Liver (tissue), 9 donors: ENCODE measurements around the gene PARD3B. TPM values are rescaled to one million over a fixed set of nuclear protein-coding genes. Genes with fewer than 3 reads are reported as not detected.

Experiments
- DNase-seq: peaks from one replicate; pipeline ENCODE4 v3.0.0-alpha.2; 2017; ENCODE audit warnings: low spot score
- H3K27ac ChIP-seq, 2 donors: one replicate each; pipeline ENCODE4 v1.7.0; 2013; ENCODE audit warnings: inconsistent platforms in 2 of 2, low read length in 2 of 2, control low read depth in 1 of 2, low read depth in 1 of 2, mild to moderate bottlenecking in 1 of 2
- H3K27me3 ChIP-seq, 4 donors: one replicate each; pipeline versions ENCODE4 v1.6.1 to v1.7.0; 2013; ENCODE audit warnings: low read length in 3 of 4, inconsistent platforms in 1 of 4, mild to moderate bottlenecking in 1 of 4, moderate library complexity in 1 of 4; ENCODE audit not compliant: control insufficient read depth in 4 of 4, insufficient read depth in 4 of 4
- H3K36me3 ChIP-seq, 4 donors: one replicate each; pipeline versions ENCODE4 v1.6.1 to v1.7.0; 2013; ENCODE audit warnings: low read length in 3 of 4, mild to moderate bottlenecking in 3 of 4, low read depth in 1 of 4, moderate library complexity in 1 of 4; ENCODE audit not compliant: control insufficient read depth in 4 of 4, insufficient read depth in 3 of 4
- H3K4me1 ChIP-seq, 4 donors: one replicate each; pipeline versions ENCODE4 v1.6.1 to v1.7.0; 2013; ENCODE audit warnings: low read length in 3 of 4, mild to moderate bottlenecking in 3 of 4, moderate library complexity in 1 of 4; ENCODE audit not compliant: control insufficient read depth in 4 of 4, insufficient read depth in 4 of 4
- H3K4me3 ChIP-seq, 3 donors: one replicate each; pipeline versions ENCODE4 v1.6.1 to v1.7.0; 2013; ENCODE audit warnings: low read length in 3 of 3, control low read depth in 1 of 3, low read depth in 1 of 3, mild to moderate bottlenecking in 1 of 3
- H3K9ac ChIP-seq, 2 donors: one replicate each; pipeline ENCODE4 v1.7.0; 2013; ENCODE audit warnings: low read length in 2 of 2, mild to moderate bottlenecking in 2 of 2, moderate library complexity in 2 of 2, control low read depth in 1 of 2, low read depth in 1 of 2
- H3K9me3 ChIP-seq, 4 donors: one replicate each; pipeline versions ENCODE4 v1.6.1 to v1.7.0; 2013; ENCODE audit warnings: low read length in 3 of 4; ENCODE audit not compliant: control insufficient read depth in 4 of 4
- ATF3 ChIP-seq: IDR thresholded peaks from 2 replicates; pipeline ENCODE4 v1.6.1; 2016; ENCODE audit warnings: antibody characterized with exemption
- CTCF ChIP-seq: fragments of 150-350 bp; IDR thresholded peaks from 2 replicates; pipeline ENCODE4 v1.5.1; 2017; ENCODE audit warnings: improper control_type of control experiment, low read depth, low read length; ENCODE audit not compliant: missing input control
- EGR1 ChIP-seq, 2 donors: IDR thresholded peaks; 2 replicates each; pipeline ENCODE4 v1.6.1; 2016 to 2018; ENCODE audit warnings: antibody characterized with exemption in 2 of 2, low read depth in 2 of 2
- FOXA1 ChIP-seq: IDR thresholded peaks from 2 replicates; pipeline ENCODE4 v1.6.1; 2016; ENCODE audit warnings: antibody characterized with exemption
- FOXA2 ChIP-seq: IDR thresholded peaks from 2 replicates; pipeline ENCODE4 v1.6.1; 2016; ENCODE audit warnings: antibody characterized with exemption
- GABPA ChIP-seq, 2 donors: IDR thresholded peaks in 1 of 2; conservative IDR thresholded peaks in 1 of 2; 2 replicates each; pipeline ENCODE4 v1.6.1; 2016; ENCODE audit warnings: antibody characterized with exemption in 2 of 2, mild to moderate bottlenecking in 1 of 2, moderate library complexity in 1 of 2
- HNF4A ChIP-seq, 2 donors: conservative IDR thresholded peaks; 2 replicates each; pipeline ENCODE4 v1.6.1; 2016; ENCODE audit warnings: antibody characterized with exemption in 2 of 2, mild to moderate bottlenecking in 2 of 2
- HNF4G ChIP-seq: IDR thresholded peaks from 2 replicates; pipeline ENCODE4 v1.6.1; 2016; ENCODE audit warnings: antibody characterized with exemption
- JUND ChIP-seq, 2 donors: IDR thresholded peaks; 2 replicates each; pipeline ENCODE4 v1.6.1; 2016; ENCODE audit warnings: antibody characterized with exemption in 2 of 2
- MAX ChIP-seq: IDR thresholded peaks from 2 replicates; pipeline ENCODE4 v1.6.1; 2016; ENCODE audit warnings: antibody characterized with exemption
- NR2F2 ChIP-seq: IDR thresholded peaks from 2 replicates; pipeline ENCODE4 v1.6.1; 2016; ENCODE audit warnings: antibody characterized with exemption
- RAD21 ChIP-seq, 2 donors: IDR thresholded peaks; 2 replicates each; pipeline ENCODE4 v1.6.1; 2016; ENCODE audit warnings: antibody characterized with exemption in 2 of 2, mild to moderate bottlenecking in 2 of 2
- RXRA ChIP-seq, 2 donors: IDR thresholded peaks; 2 replicates each; pipeline ENCODE4 v1.6.1; 2017 to 2018; ENCODE audit warnings: antibody characterized with exemption in 2 of 2, mild to moderate bottlenecking in 1 of 2
- TAF1 ChIP-seq: conservative IDR thresholded peaks from 2 replicates; pipeline ENCODE4 v1.6.1; 2016; ENCODE audit warnings: antibody characterized with exemption, mild to moderate bottlenecking
- YY1 ChIP-seq: IDR thresholded peaks from 2 replicates; pipeline ENCODE4 v1.6.1; 2016; ENCODE audit warnings: antibody characterized with exemption, mild to moderate bottlenecking
- WGBS: extraction: QIAGEN DNeasy Blood & Tissue Kit; methylation state at CpG from one replicate; pipeline ENCODE4 v1.1.7; 2013; 5-methylcytosine and 5-hydroxymethylcytosine counted together
- polyA plus RNA-seq, 2 donors: library from polyadenylated mRNA; stranded (reverse) in 1 of 2; unstranded in 1 of 2; fragments of 200-250 nt in 1 of 2; fragments of >200 nt in 1 of 2; fragmentation: Nextera tagmentation in 1 of 2; extraction: Ambion mirVana in 1 of 2; gene quantifications; one replicate each; pipeline versions ENCODE4 v1.2.1 to v1.2.3, GENCODE V29; 2013 to 2015
- total RNA-seq, 2 donors: library from RNA; depleted of rRNA; stranded (reverse); fragments of >200 nt; gene quantifications; one replicate each; pipeline ENCODE4 v1.2.3, GENCODE V29; 2014
- donor health status: healthy.
- donor health status: healthy.
- donor health status: healthy.
- donor health status: healthy.
- donor health status: healthy.

The PARD3B gene
- total and polyA plus RNA-seq, 4 donors, result 1.1 to 10.3 (median 3.7) TPM

- no peak overlapping the region for H3K27ac ChIP-seq
- TF ChIP-seq HNF4A (conservative IDR thresholded peaks at IDR 0.05) (peak; percentile 33 to 38), ATF3 (no peak), EGR1 (IDR thresholded peaks at IDR 0.05; ENCODE audit: low read depth in 2 of 2) (no peak), NR2F2 (no peak), MAX (no peak), FOXA2 (no peak), GABPA (IDR thresholded peaks at IDR 0.05 in 1 of 2, conservative IDR thresholded peaks at IDR 0.05 in 1 of 2) (no peak), RAD21 (IDR thresholded peaks at IDR 0.05) (peak in 1 of 2 donors; percentile 15), YY1 (no peak), RXRA (IDR thresholded peaks at IDR 0.05) (peak; percentile 69 to 81), TAF1 (no peak)
- H3K36me3 ChIP-seq, result no peaks in the 10 kb centered on the region
Observed at GRCh38 chr2:205022841-205023240, 477.6 kb downstream of the PARD3B start.

GRCh38 chr2:205024822-205025518, 479.7 kb downstream of the PARD3B start:
- Histone ChIP-seq H3K9ac (no peak overlapping the region), H3K4me1 (peaks cover 0 to 5% (median 3%) of the 10 kb centered on the region in 4 donors), H3K4me3 (no peak overlapping the region), H3K36me3 (no peaks in the 10 kb centered on the region), H3K9me3 (no peaks in the 10 kb centered on the region), H3K27me3 (no peaks in the 10 kb centered on the region), H3K27ac (no peak overlapping the region)
- DNase-seq, result no peak
- WGBS, result 71% methylated on average over 10 of the region's 10 CpGs
- TF ChIP-seq JUND (IDR thresholded peaks at IDR 0.05) (peak in 1 of 2 donors; percentile 57), NR2F2 (no peak)

More at GRCh38 chr2:205022841-205023240, 477.6 kb downstream of the PARD3B start:
- 84% methylated on average over 5 of the region's 5 CpGs for WGBS
- H3K9me3 ChIP-seq, result no peaks in the 10 kb centered on the region
- no peak overlapping the region for H3K9ac ChIP-seq
- peaks cover 0 to 5% (median 3%) of the 10 kb centered on the region in 4 donors for H3K4me1 ChIP-seq
- H3K27me3 ChIP-seq, result no peaks in the 10 kb centered on the region
- H3K4me3 ChIP-seq, result no peak overlapping the region
- no peak for DNase-seq

- Histone ChIP-seq H3K9ac (no peak overlapping the region), H3K36me3 (no peaks in the 10 kb centered on the region), H3K27me3 (no peaks in the 10 kb centered on the region), H3K9me3 (no peaks in the 10 kb centered on the region), H3K4me1 (peaks cover 0 to 4% (median 2%) of the 10 kb centered on the region in 4 donors), H3K4me3 (no peak overlapping the region), H3K27ac (no peak overlapping the region)
- 77% methylated on average over 11 of the region's 11 CpGs for WGBS
- DNase-seq, result no peak
- TF ChIP-seq CTCF (no peak), FOXA1 (no peak), HNF4G (no peak), GABPA (IDR thresholded peaks at IDR 0.05 in 1 of 2, conservative IDR thresholded peaks at IDR 0.05 in 1 of 2) (no peak), EGR1 (IDR thresholded peaks at IDR 0.05; ENCODE audit: low read depth in 2 of 2) (no peak), ATF3 (no peak), MAX (no peak), JUND (IDR thresholded peaks at IDR 0.05) (no peak), NR2F2 (no peak), YY1 (no peak), FOXA2 (no peak), TAF1 (no peak)
Observed at GRCh38 chr2:205025580-205026240, 480.4 kb downstream of the PARD3B start.
